Measurements from ENCODE around the gene RALGAPA2. TPM values are rescaled to one million over a fixed set of nuclear protein-coding genes. Genes with fewer than 3 reads are reported as not detected.

Gene RALGAPA2
- total and polyA plus RNA-seq, 2 of the 13 experiments (the other 11 are each of a cell fraction or from before 2014, with no cell fraction given): 13.8 to 17.7 TPM

DNA sequence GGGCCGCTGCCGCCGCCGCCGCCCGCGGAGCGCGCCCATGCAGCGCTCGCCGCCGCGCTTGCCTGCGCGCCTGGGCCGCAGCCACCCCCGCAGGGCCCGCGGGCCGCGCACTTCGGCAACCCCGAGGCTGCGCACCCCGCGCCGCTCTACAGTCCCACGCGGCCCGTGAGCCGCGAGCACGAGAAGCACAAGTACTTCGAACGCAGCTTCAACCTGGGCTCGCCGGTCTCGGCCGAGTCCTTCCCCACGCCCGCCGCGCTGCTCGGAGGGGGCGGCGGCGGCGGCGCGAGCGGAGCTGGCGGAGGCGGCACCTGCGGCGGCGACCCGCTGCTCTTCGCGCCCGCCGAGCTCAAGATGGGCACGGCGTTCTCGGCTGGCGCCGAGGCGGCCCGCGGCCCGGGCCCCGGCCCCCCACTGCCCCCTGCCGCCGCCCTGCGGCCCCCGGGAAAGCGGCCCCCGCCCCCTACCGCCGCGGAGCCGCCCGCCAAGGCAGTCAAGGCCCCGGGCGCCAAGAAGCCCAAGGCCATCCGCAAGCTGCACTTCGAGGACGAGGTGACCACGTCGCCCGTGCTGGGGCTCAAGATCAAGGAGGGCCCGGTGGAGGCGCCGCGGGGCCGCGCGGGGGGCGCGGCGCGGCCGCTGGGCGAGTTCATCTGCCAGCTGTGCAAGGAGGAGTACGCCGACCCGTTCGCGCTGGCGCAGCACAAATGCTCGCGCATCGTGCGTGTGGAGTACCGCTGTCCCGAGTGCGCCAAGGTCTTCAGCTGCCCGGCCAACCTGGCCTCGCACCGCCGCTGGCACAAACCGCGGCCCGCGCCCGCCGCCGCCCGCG is 343.8 kb downstream of the RALGAPA2 start (continued):
- TF ChIP-seq, protein P1, sequence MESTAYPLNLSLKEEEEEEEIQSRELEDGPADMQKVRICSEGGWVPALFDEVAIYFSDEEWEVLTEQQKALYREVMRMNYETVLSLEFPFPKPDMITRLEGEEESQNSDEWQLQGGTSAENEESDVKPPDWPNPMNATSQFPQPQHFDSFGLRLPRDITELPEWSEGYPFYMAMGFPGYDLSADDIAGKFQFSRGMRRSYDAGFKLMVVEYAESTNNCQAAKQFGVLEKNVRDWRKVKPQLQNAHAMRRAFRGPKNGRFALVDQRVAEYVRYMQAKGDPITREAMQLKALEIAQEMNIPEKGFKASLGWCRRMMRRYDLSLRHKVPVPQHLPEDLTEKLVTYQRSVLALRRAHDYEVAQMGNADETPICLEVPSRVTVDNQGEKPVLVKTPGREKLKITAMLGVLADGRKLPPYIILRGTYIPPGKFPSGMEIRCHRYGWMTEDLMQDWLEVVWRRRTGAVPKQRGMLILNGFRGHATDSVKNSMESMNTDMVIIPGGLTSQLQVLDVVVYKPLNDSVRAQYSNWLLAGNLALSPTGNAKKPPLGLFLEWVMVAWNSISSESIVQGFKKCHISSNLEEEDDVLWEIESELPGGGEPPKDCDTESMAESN (CRISPR knock-in tag; conservative IDR thresholded peaks at IDR 0.05): no peak
- TF ChIP-seq ZNF446 (CRISPR knock-in tag; IDR thresholded peaks at IDR 0.05) (0 out of 2 replicates have a peak, but pooled peaks have one; percentile 73), MLLT10 (CRISPR knock-in tag; IDR thresholded peaks at IDR 0.05) (no peak), SP1 (IDR thresholded peaks at IDR 0.05) (no peak), SP1 (CRISPR knock-in tag; IDR thresholded peaks at IDR 0.05) (no peak), MBD4 (IDR thresholded peaks at IDR 0.05; ENCODE audit: borderline replicate concordance, low read length) (no peak), ZNF207 (IDR thresholded peaks at IDR 0.05; ENCODE audit: borderline replicate concordance) (no peak), CSRNP1 (CRISPR knock-in tag; IDR thresholded peaks at IDR 0.05) (no peak), ZNF343 (CRISPR knock-in tag; IDR thresholded peaks at IDR 0.05) (no peak), AKAP8 (CRISPR knock-in tag; IDR thresholded peaks at IDR 0.05) (no peak), DNMT1 (CRISPR knock-in tag; IDR thresholded peaks at IDR 0.05) (peak; percentile 10; the same call in 1 of the 2 replicates), HNRNPLL (IDR thresholded peaks at IDR 0.05; ENCODE audit: low read depth, low read length, poor library complexity, severe bottlenecking) (peak; percentile 55)
- TF ChIP-seq, protein P2, sequence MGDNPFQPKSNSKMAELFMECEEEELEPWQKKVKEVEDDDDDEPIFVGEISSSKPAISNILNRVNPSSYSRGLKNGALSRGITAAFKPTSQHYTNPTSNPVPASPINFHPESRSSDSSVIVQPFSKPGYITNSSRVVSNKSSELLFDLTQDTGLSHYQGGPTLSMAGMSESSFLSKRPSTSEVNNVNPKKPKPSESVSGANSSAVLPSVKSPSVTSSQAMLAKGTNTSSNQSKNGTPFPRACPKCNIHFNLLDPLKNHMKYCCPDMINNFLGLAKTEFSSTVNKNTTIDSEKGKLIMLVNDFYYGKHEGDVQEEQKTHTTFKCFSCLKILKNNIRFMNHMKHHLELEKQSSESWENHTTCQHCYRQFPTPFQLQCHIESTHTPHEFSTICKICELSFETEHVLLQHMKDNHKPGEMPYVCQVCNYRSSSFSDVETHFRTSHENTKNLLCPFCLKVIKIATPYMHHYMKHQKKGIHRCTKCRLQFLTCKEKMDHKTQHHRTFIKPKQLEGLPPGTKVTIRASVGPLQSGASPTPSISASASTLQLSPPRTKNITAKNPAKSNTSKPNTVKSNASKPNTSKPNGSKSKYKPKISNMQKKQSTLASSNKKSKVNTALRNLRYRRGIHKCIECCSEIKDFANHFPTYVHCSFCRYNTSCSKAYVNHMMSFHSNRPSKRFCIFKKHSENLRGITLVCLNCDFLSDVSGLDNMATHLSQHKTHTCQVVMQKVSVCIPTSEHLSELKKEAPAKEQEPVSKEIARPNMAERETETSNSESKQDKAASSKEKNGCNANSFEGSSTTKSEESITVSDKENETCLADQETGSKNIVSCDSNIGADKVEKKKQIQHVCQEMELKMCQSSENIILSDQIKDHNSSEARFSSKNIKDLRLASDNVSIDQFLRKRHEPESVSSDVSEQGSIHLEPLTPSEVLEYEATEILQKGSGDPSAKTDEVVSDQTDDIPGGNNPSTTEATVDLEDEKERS (CRISPR knock-in tag; IDR thresholded peaks at IDR 0.05): no peak
- TF ChIP-seq, protein P3, sequence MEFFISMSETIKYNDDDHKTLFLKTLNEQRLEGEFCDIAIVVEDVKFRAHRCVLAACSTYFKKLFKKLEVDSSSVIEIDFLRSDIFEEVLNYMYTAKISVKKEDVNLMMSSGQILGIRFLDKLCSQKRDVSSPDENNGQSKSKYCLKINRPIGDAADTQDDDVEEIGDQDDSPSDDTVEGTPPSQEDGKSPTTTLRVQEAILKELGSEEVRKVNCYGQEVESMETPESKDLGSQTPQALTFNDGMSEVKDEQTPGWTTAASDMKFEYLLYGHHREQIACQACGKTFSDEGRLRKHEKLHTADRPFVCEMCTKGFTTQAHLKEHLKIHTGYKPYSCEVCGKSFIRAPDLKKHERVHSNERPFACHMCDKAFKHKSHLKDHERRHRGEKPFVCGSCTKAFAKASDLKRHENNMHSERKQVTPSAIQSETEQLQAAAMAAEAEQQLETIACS (CRISPR knock-in tag; IDR thresholded peaks at IDR 0.05): peak; percentile 35; the same call in 1 of the 2 replicates
- TF ChIP-seq, protein P4, sequence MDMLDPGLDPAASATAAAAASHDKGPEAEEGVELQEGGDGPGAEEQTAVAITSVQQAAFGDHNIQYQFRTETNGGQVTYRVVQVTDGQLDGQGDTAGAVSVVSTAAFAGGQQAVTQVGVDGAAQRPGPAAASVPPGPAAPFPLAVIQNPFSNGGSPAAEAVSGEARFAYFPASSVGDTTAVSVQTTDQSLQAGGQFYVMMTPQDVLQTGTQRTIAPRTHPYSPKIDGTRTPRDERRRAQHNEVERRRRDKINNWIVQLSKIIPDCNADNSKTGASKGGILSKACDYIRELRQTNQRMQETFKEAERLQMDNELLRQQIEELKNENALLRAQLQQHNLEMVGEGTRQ (IDR thresholded peaks at IDR 0.05; ENCODE audit: low read depth, low read length): no peak
- TF ChIP-seq, protein P4 (CRISPR knock-in tag; IDR thresholded peaks at IDR 0.05; ENCODE audit: borderline replicate concordance): no peak
- TF ChIP-seq, protein P5, sequence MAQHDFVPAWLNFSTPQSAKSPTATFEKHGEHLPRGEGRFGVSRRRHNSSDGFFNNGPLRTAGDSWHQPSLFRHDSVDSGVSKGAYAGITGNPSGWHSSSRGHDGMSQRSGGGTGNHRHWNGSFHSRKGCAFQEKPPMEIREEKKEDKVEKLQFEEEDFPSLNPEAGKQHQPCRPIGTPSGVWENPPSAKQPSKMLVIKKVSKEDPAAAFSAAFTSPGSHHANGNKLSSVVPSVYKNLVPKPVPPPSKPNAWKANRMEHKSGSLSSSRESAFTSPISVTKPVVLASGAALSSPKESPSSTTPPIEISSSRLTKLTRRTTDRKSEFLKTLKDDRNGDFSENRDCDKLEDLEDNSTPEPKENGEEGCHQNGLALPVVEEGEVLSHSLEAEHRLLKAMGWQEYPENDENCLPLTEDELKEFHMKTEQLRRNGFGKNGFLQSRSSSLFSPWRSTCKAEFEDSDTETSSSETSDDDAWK (CRISPR knock-in tag; IDR thresholded peaks at IDR 0.05): no peak

Measured in HepG2 (cell line).